SU-DHL-6 (cell line): ENCODE measurements around the gene B3GNT8.

Experiments used
- H2AFZ ChIP-seq: fragments of 200-600 bp; sonication (generic); 2 replicates; pipeline ENCODE4 v1.6.1; 2014; ENCODE audit warnings: low read depth, mild to moderate bottlenecking, moderate library complexity, mixed read lengths, antibody characterized with exemption, low read length; ENCODE audit not compliant: severe bottlenecking
- H3F3A ChIP-seq: fragments of 200-600 bp; shearing (Covaris generic); 2 replicates; pipeline ENCODE4 v1.6.0; 2016; ENCODE audit warnings: antibody characterized with exemption, mild to moderate bottlenecking; ENCODE audit not compliant: insufficient read depth
- H3K27ac ChIP-seq: fragments of 200-600 bp; sonication (generic); 2 replicates; pipeline ENCODE4 v1.5.1; 2016; ENCODE audit warnings: low read depth, mild to moderate bottlenecking, low read length, moderate library complexity, mixed read lengths
- H3K27me3 ChIP-seq: fragments of 200-600 bp; sonication (generic), shearing (Covaris generic); 2 replicates; pipeline ENCODE4 v1.6.0; 2014; ENCODE audit warnings: mild to moderate bottlenecking, low read length
- H3K36me3 ChIP-seq: fragments of 200-600 bp; sonication (generic); 2 replicates; pipeline ENCODE4 v1.6.1; 2014; ENCODE audit warnings: mild to moderate bottlenecking, low read length, mixed read lengths
- H3K4me2 ChIP-seq: fragments of 300-600, 200-600 bp; shearing (Covaris generic), sonication (generic); 2 replicates; pipeline ENCODE4 v1.6.0; 2014; ENCODE audit warnings: low read length, low read depth, mild to moderate bottlenecking; ENCODE audit not compliant: poor library complexity, severe bottlenecking
- H3K4me3 ChIP-seq: fragments of 200-600 bp; sonication (generic); 2 replicates; pipeline ENCODE4 v1.5.1; 2014; ENCODE audit warnings: antibody characterized with exemption, low read length, mild to moderate bottlenecking, mixed read lengths; ENCODE audit not compliant: insufficient read depth, poor library complexity, severe bottlenecking
- H3K79me2 ChIP-seq: fragments of 200-600 bp; sonication (generic); 2 replicates; pipeline ENCODE4 v1.6.1; 2014; ENCODE audit warnings: mild to moderate bottlenecking, low read length, moderate library complexity; ENCODE audit not compliant: insufficient read depth
- H3K9ac ChIP-seq: fragments of 200-600 bp; sonication (generic); 2 replicates; pipeline ENCODE4 v1.7.0; 2014; ENCODE audit warnings: mild to moderate bottlenecking, low read length
- H3K9me2 ChIP-seq: fragments of 200-600 bp; sonication (generic); replicated peaks from 2 replicates; pipeline ENCODE4 v1.6.1; 2014; ENCODE audit warnings: low read length; ENCODE audit not compliant: insufficient read depth
- H3K9me3 ChIP-seq: fragments of 200-600 bp; sonication (generic); 2 replicates; pipeline ENCODE4 v1.6.1; 2014; ENCODE audit warnings: low read length, mixed read lengths; ENCODE audit not compliant: insufficient read depth
- H4K20me1 ChIP-seq: fragments of 200-600 bp; sonication (generic); 2 replicates; pipeline ENCODE4 v1.6.1; 2014; ENCODE audit warnings: low read depth, mild to moderate bottlenecking, antibody characterized with exemption, low read length, moderate library complexity, mixed read lengths
- EZH2phosphoT487 ChIP-seq: fragments of 200-600 bp; sonication (generic), shearing (Covaris generic); conservative IDR thresholded peaks from 2 replicates; pipeline ENCODE4 v1.6.1; 2018; ENCODE audit warnings: mild to moderate bottlenecking, antibody characterized with exemption, low read length, moderate library complexity, mixed read lengths
- TF ChIP-seq, protein P1 (sequence below): fragments of 200-600 bp; sonication (generic); IDR thresholded peaks from one replicate; pipeline ENCODE4 v1.5.1; 2017; ENCODE audit warnings: antibody characterized with exemption, mild to moderate bottlenecking, low read length, moderate library complexity; ENCODE audit not compliant: insufficient read depth, poor library complexity, severe bottlenecking

The B3GNT8 gene

DNA sequence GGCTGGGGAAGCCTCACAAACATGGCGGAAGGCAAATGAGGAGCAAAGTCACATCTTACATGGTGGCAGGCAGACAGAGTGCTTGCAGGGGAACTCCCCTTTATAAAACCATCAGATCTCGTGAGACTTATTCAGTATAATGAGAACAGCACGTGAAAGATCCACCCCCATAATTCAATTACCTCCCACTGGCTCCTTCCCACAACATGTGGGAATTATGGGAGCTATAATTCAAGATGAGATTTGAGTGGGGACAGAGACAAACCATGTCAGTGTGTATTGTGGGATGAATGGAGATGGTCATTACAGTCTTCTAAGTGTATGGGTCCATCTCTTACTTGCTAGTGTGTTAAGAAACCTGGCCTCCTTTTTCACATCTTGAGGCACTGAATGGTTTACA lies 25.2 kb downstream of the B3GNT8 start:
- no peak for TF ChIP-seq EZH2phosphoT487
- TF ChIP-seq, protein P1, sequence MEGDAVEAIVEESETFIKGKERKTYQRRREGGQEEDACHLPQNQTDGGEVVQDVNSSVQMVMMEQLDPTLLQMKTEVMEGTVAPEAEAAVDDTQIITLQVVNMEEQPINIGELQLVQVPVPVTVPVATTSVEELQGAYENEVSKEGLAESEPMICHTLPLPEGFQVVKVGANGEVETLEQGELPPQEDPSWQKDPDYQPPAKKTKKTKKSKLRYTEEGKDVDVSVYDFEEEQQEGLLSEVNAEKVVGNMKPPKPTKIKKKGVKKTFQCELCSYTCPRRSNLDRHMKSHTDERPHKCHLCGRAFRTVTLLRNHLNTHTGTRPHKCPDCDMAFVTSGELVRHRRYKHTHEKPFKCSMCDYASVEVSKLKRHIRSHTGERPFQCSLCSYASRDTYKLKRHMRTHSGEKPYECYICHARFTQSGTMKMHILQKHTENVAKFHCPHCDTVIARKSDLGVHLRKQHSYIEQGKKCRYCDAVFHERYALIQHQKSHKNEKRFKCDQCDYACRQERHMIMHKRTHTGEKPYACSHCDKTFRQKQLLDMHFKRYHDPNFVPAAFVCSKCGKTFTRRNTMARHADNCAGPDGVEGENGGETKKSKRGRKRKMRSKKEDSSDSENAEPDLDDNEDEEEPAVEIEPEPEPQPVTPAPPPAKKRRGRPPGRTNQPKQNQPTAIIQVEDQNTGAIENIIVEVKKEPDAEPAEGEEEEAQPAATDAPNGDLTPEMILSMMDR = no peak
- Histone ChIP-seq H3K9me3 (no peaks in the 10 kb centered on the region), H2AFZ (no peak overlapping the region), H3K9me2 (no peaks in the 10 kb centered on the region), H3K27ac (no peak overlapping the region), H3K79me2 (peaks cover 13% of the 10 kb centered on the region; the same call in 1 of the 2 replicates), H3K9ac (no peak overlapping the region), H3K27me3 (no peaks in the 10 kb centered on the region), H4K20me1 (no peaks in the 10 kb centered on the region), H3F3A (no peaks in the 10 kb centered on the region), H3K36me3 (no peaks in the 10 kb centered on the region), H3K4me2 (no peak overlapping the region), H3K4me3 (no peak overlapping the region)

DNA sequence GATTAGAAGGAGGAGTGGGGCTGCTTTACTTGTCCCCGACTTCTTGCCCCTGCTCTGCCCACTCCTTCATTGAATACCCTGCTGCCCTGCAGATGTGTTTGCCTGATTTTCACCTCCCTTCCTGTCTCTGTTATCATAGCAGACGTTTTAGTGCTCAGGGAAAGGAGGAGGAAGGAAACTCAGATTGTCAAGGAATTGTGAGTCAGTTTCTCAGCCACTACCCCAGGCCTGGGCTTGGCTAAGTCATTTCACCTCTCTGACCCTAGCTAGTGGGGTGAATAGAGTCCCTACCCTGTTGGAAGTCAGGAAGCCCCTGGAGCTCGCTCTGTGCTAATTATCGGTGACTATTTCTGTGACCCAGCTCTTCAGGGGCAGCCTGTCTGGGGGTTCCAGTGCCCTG lies 25.7 kb downstream of the B3GNT8 start:
- H3K9me2 ChIP-seq = no peaks in the 10 kb centered on the region
- H3K36me3 ChIP-seq = no peaks in the 10 kb centered on the region
- TF ChIP-seq EZH2phosphoT487 = no peak
- TF ChIP-seq, protein P1 = no peak
- no peak overlapping the region for H2AFZ ChIP-seq
- no peak overlapping the region for H3K9ac ChIP-seq
- H3F3A ChIP-seq = no peaks in the 10 kb centered on the region
- no peaks in the 10 kb centered on the region for H3K27me3 ChIP-seq
- no peaks in the 10 kb centered on the region for H4K20me1 ChIP-seq
- H3K4me3 ChIP-seq = no peak overlapping the region
- H3K9me3 ChIP-seq = no peaks in the 10 kb centered on the region
- H3K27ac ChIP-seq = no peak overlapping the region
- no peak overlapping the region for H3K4me2 ChIP-seq
- H3K79me2 ChIP-seq = peaks cover 14% of the 10 kb centered on the region; the same call in 1 of the 2 replicates

DNA sequence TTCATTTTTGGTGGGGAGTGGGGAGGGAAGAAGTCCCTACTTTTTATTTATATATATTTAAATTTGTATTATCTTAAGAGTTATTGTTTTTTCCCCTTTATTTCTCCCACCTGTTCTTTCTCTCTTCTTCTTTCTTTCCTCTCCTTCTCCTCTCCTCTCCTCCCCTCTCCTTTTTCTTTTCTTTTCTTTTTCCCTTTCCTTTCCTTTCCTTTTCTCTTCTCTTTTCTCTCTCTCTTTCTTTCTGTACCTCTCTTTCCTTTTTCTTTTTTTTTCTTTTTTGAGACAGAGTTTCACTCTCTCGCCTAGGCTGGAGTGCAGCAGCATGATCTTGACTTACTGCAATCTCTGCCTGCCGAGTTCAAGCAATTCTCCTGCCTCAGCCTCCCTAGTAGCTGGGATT lies 27.6 kb downstream of the B3GNT8 start:
- H3K4me3 ChIP-seq = no peak overlapping the region
- H3K27me3 ChIP-seq = no peaks in the 10 kb centered on the region
- no peak overlapping the region for H3K9ac ChIP-seq
- H3K9me2 ChIP-seq = no peaks in the 10 kb centered on the region
- TF ChIP-seq, protein P1 = no peak
- no peak for TF ChIP-seq EZH2phosphoT487
- H4K20me1 ChIP-seq = no peaks in the 10 kb centered on the region
- H3K9me3 ChIP-seq = no peaks in the 10 kb centered on the region
- H3F3A ChIP-seq = 0 out of 2 replicates have a peak, but pooled peaks cover 3% of the 10 kb centered on the region
- no peaks in the 10 kb centered on the region for H3K36me3 ChIP-seq
- H3K27ac ChIP-seq = no peak overlapping the region
- H3K4me2 ChIP-seq = no peak overlapping the region
- no peak overlapping the region for H2AFZ ChIP-seq
- peaks cover 31% of the 10 kb centered on the region for H3K79me2 ChIP-seq
